Effector CD8-positive, alpha-beta T cell (primary cell): ENCODE results near the gene ZNF17.
"Not testable (repeated sequence)": the region's sequence is repeated elsewhere in the genome, so short reads cannot be mapped to it uniquely, and the experiment has no call there.

Experiments
- DNase-seq: peaks from one replicate; lab custom pipeline; 2025; lab: John Stamatoyannopoulos, UW
- total RNA-seq, 4 experiments: gene quantifications; one replicate each; lab custom pipeline; 2026; lab: John Stamatoyannopoulos, UW

The ZNF17 gene
- 14.4 to 24.6 (median 18.1) reads per million in 4 experiments for total RNA-seq

- peak; percentile 83 for DNase-seq
These were observed at the start of gene ZNF17 for GRCh38 chr19:57410877-57411671. Gene ZNF17 (plus strand): TSS chr19:57411161. CDS start chr19:57413616, 2,455 bp downstream.

GRCh38 chr19:57362419-57362818 lies 48.5 kb upstream of the ZNF17 start:
- no peak for DNase-seq

- DNase-seq, result peak; percentile 95
These were observed 47.8 kb upstream of the ZNF17 start, which contains the start of the genes TRAPPC2B and ZNF547 for GRCh38 chr19:57362997-57363687. Gene TRAPPC2B (plus strand): TSS chr19:57363551. CDS start chr19:57364834, 1,283 bp downstream. Gene ZNF547 (plus strand): TSS chr19:57363551. CDS start chr19:57368556, 5,005 bp downstream.

GRCh38 chr19:57363688-57364181 lies 47.2 kb upstream of the ZNF17 start:
- no peak for DNase-seq

GRCh38 chr19:57366776-57367175 lies 44.2 kb upstream of the ZNF17 start:
- no peak for DNase-seq

- no peak for DNase-seq
These were observed 36.8 kb upstream of the ZNF17 start for GRCh38 chr19:57374179-57374578.

GRCh38 chr19:57374647-57375046 lies 36.3 kb upstream of the ZNF17 start:
- DNase-seq, result not testable (repeated sequence)

GRCh38 chr19:57376151-57376550 lies 34.8 kb upstream of the ZNF17 start:
- no peak for DNase-seq

GRCh38 chr19:57377498-57378146 lies 33.3 kb upstream of the ZNF17 start:
- no peak for DNase-seq

- no peak for DNase-seq
These were observed 30.0 kb upstream of the ZNF17 start for GRCh38 chr19:57380923-57381322.

- DNase-seq, result no peak
These were observed 28.0 kb upstream of the ZNF17 start for GRCh38 chr19:57382806-57383488.

GRCh38 chr19:57389194-57389729 lies 21.7 kb upstream of the ZNF17 start:
- no peak for DNase-seq

GRCh38 chr19:57389730-57390598 lies 21.0 kb upstream of the ZNF17 start, which contains the start of gene ZNF548:
Gene ZNF548 (plus strand): TSS chr19:57389854. CDS start chr19:57390100, 246 bp downstream.
- peak; percentile 97 for DNase-seq

- DNase-seq, result no peak
These were observed 15.3 kb upstream of the ZNF17 start for GRCh38 chr19:57395710-57396109.

GRCh38 chr19:57398868-57399267 lies 12.1 kb upstream of the ZNF17 start:
- DNase-seq, result no peak

- DNase-seq, result no peak
These were observed 7.0 kb upstream of the ZNF17 start for GRCh38 chr19:57403737-57404563.

GRCh38 chr19:57406516-57407123 lies 4.3 kb upstream of the ZNF17 start:
- DNase-seq, result peak; percentile 51

GRCh38 chr19:57419439-57419838 lies 8.5 kb downstream of the ZNF17 start:
- DNase-seq, result no peak

GRCh38 chr19:57421037-57421436 lies 10.1 kb downstream of the ZNF17 start:
- DNase-seq, result no peak
